HG02885 (cell line): ENCODE measurements around the gene CTDP1.
"Not testable (repeated sequence)": the region's sequence is repeated elsewhere in the genome, so short reads cannot be mapped to it uniquely, and the experiment has no call there.

Experiments
- ATAC-seq: cut with Tn5 transposase; IDR thresholded peaks from one replicate; pipeline ENCODE4 v1.9.1; 2021; ENCODE audit warnings: mild to moderate bottlenecking; ENCODE audit not compliant: unreplicated experiment, poor library complexity

The CTDP1 gene

DNA sequence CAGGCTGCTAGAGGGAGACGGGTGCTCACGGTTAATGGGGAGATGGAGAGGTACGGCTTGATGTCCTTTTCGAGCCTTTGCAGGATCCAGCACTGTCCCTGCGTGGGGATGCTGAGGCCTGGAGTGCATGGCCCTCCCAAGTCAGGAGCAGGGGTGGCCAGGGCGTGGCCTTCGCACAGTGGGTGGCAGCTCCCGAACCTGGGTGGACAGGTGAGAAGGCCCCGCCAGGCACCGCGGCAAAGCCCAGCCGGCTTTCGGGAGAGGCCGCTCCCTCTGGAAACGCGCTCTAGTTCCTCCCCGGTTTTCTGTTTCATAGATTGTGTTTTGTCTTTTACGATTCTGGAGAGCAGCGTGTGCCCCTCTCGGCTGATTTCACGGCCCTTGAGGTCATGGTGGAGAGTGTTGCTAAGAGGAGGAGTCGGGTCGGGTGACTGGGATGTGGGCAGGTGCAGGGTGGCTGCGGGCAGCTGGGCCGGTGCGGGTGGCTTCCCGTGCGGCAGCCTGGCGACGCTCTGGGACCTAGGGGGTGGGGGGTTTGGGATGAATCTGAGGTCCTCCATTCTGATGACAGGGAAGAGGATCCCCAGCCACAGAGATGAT is 39.4 kb downstream of the CTDP1 start:
- no peak for ATAC-seq

- not testable (repeated sequence) for ATAC-seq
Observed at GRCh38 chr18:79719478-79720358, 40.1 kb downstream of the CTDP1 start.

- ATAC-seq, result no peak
Observed at GRCh38 chr18:79720359-79720733, 40.7 kb downstream of the CTDP1 start.

DNA sequence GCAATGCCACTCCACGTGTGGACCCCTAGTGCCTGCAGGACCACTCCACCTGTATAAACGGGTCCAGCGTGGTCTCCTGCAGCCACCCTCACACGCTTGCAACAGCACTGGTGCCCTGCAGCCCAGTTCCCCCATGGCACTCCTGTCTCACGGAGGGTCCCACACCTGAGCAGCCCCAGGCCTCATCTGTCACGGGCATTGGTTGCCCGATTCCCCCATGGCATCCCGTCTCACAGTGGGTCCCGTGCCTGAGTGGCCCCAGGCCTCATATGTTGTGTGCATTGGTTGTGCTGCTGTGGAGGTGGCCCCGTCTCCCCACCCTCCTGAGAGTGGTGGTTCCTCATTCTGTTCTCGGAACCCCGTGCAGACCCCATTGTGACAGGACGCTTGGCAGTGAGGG is 43.4 kb downstream of the CTDP1 start:
- ATAC-seq, result no peak

DNA sequence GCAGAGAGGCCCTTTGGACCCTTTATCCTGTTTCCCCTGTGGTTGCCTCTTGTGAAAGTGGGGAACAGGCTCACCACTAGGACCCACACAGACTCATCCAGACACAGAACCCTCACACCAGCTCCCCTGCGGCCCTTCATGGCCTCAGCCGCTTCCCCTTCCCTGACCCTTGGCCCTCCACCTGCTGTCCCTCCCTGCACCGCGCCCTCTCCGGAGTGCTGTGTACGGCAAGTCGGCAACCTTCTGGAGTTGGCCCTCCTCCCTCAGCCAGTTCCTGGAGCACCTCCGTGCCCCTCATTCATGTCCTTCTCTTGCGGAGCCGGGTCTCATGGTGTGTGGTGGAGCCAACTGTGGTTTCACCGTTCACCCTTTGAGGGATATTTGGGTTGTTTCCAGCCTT is 44.0 kb downstream of the CTDP1 start:
- ATAC-seq, result no peak

GRCh38 chr18:79724299-79725080 is 44.9 kb downstream of the CTDP1 start:
- ATAC-seq, result no peak

DNA sequence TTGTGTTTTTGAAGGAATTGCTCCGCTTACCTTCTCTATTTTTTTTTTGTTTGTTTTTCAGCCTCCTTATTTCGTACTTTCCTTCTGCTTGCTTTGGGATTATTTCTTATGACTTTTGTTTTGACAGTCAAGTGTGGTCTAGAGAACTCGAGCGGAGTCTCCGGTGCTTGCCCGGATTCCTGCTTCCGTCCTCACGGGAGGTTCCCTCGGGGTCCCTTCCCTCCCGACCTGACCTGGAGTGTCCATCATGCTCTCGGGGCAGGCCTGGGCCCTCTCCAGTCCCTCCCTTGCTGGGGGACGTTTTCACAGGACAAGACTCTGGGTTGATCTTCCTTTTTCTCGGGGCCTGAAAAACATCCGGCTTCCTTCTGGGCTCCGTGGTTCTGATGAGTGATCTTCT is 45.9 kb downstream of the CTDP1 start:
- no peak for ATAC-seq

DNA sequence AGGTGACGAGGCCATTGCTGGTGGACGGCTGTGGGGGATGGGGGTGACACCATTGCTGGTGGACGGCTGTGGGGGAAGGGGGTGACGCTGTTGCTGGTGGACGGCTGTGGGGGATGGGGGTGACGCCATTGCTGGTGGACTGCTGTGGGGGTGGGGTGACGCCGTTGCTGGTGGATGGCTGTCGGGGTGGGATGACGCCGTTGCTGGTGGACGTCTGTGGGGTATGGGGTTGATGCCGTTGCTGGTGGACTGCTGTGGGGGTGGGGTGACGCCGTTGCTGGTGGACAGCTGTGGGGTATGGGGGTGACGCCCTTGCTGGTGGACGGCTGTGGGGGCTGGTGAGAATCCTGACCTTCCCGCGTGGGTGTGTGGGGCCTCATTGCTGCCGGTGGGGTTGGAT is 47.1 kb downstream of the CTDP1 start:
- ATAC-seq, result no peak

- no peak for ATAC-seq
Observed at GRCh38 chr18:79727211-79727610, 47.6 kb downstream of the CTDP1 start.

GRCh38 chr18:79728931-79729586 is 49.5 kb downstream of the CTDP1 start:
- no peak for ATAC-seq

DNA sequence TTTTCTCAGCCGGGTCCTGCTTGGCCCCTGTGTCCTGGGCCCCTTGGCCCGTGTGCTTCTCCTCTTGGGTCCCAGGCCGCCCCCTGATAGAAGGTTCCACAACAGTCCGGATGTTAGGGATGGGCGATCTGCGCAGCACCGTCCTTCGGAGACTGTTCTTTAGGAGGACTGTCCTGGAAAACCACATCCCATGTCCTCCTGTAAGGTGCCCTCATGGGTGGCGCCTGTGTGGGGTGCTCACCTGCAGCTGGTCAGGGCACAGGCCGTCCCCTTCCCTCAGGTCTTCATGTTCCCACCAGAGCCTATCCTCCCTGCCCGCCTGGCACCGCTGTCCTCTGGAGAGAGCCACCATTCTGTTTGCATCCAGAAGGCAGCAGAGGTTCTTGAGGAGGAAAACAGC is 50.0 kb downstream of the CTDP1 start:
- ATAC-seq, result no peak

GRCh38 chr18:79730804-79731203 is 51.2 kb downstream of the CTDP1 start:
- no peak for ATAC-seq

GRCh38 chr18:79731881-79732720 is 52.5 kb downstream of the CTDP1 start:
- ATAC-seq, result not testable (repeated sequence)

DNA sequence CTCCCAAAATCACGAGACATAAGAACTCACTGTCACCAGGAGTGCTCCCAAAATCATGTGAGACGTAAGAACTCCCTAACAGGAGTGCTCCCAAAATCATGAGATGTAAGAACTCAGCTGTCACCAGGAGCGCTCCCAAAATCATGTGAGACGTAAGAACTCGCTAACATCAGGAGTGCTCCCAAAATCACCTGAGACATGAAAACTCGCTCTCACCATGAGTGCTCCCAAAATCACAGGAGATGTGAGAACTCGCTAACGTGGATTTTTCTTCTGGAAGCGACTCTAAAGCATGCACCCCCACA is 53.1 kb downstream of the CTDP1 start:
- no peak for ATAC-seq

DNA sequence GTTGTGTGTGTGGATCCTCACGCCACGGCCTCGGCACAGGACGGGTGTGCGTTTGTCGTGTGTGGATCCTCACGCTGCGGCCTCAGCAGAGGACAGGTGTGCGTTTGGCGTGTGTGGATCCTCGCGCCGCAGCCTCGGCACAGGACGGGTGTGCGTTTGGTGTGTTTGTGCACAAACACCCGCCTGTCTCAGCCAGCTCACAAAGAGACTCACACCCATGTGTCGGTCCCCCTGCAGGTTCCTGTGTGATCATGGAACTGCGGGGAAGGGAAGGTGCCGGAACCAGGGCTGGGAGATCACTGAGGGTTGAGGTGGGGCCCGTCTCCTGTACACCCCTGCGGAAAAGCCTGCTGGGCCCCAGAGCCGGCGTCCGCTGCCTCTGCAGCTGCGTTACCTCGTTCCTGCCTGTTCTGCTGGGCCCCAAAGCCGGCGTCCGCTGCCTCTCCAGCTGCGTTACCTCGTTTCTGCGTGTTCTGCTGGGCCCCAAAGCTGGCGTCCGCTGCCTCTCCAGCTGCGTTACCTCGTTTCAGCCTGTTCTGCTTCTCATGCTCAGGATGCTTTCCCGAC is 53.6 kb downstream of the CTDP1 start:
- ATAC-seq, result no peak

- no peak for ATAC-seq
Observed at GRCh38 chr18:79733986-79734770, 54.6 kb downstream of the CTDP1 start.

DNA sequence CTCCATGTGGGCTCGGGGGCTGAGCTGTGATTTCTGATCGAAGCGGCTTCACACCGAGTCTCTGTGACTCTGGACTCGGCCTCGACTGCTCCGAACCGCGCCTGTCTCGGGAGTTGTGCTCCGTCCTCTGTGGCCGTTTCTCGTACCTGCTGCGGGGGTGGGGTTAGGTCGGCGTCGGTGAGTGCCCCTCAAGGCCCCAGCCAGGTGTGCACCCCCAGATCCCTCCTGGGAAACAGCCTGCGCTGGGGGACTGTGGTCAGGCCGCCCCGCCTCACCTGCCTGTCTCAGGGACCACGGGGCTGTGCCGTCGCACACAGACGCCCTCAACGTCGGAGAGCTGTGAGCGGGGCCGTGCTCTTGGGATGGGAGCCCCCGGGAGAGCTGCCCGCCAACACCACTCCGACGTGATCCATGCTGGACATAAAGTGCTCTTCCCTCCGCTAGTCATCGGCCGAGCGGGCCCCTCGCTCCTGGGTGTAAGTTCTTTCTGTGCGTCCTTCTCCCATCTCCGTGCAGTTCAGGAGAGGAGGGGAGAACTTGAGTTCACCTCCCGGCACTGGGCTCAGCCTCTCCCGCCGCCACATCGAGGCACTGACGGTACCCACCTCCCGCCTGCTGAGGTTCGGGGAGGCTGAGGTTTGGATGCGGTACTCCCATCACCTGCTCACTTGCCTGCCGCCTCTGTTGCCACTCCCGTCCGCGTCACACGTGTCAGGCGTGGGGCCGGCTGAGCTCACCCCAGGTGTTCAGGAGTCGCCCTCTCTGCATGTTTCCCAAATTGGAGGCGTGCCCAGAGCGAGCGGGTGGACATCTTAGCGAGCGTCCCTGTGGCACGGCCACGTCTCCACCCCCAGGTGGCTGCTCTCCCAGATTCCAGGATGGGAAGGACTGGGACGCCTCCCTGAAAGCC is 55.7 kb downstream of the CTDP1 start:
- no peak for ATAC-seq

- ATAC-seq, result no peak
Observed at GRCh38 chr18:79736230-79736629, 56.6 kb downstream of the CTDP1 start.
